Natural killer cell (primary cell): ENCODE measurements around the gene ENTPD8. TPM values are rescaled to one million over a fixed set of nuclear protein-coding genes. Genes with fewer than 3 reads are reported as not detected.
"Not testable (repeated sequence)": the region's sequence is repeated elsewhere in the genome, so short reads cannot be mapped to it uniquely, and the experiment has no call there.

Experiments
- ATAC-seq, 3 donors: fragments of 150-1000 bp in 2 of 3; fragments of 200-7000 bp in 1 of 3; cut with Tn5 transposase; 1 replicate in 1 of 3; 2 replicates in 2 of 3; pipeline ENCODE4 v1.10.0; 2021; ENCODE audit warnings: mild to moderate bottlenecking in 2 of 3, moderate library complexity in 2 of 3
- DNase-seq, 2 donors: peaks; one replicate each; pipeline versions ENCODE4 v3.0.0 to v3.0.0-alpha.2; 2013 to 2021; ENCODE audit warnings: mixed read lengths in 1 of 2
- H3K27ac ChIP-seq: one replicate; pipeline ENCODE4 v1.5.1; 2013; ENCODE audit warnings: mild to moderate bottlenecking, low read length
- H3K27me3 ChIP-seq: one replicate; pipeline ENCODE4 v1.6.1; 2013; ENCODE audit warnings: low read length; ENCODE audit not compliant: control insufficient read depth, insufficient read depth
- H3K36me3 ChIP-seq: one replicate; pipeline ENCODE4 v1.6.1; 2013; ENCODE audit warnings: low read length; ENCODE audit not compliant: control insufficient read depth, insufficient read depth
- H3K4me1 ChIP-seq: one replicate; pipeline ENCODE4 v1.6.1; 2013; ENCODE audit warnings: low read length; ENCODE audit not compliant: control insufficient read depth, insufficient read depth
- H3K4me3 ChIP-seq: one replicate; pipeline ENCODE4 v1.5.1; 2013; ENCODE audit warnings: low read length
- H3K9me3 ChIP-seq: one replicate; pipeline ENCODE4 v1.6.1; 2013; ENCODE audit warnings: low read length; ENCODE audit not compliant: control insufficient read depth, insufficient read depth
- H3K27ac Mint-ChIP-seq, 2 donors: one replicate each; pipeline ENCODE4 v1.8.0; 2022; ENCODE audit warnings: mild to moderate bottlenecking in 2 of 2, mixed read lengths in 2 of 2, moderate library complexity in 1 of 2
- H3K27me3 Mint-ChIP-seq, 2 donors: one replicate each; pipeline ENCODE4 v1.8.0; 2022; ENCODE audit warnings: low read depth in 2 of 2, mixed read lengths in 2 of 2
- H3K36me3 Mint-ChIP-seq: one replicate; pipeline ENCODE4 v1.8.0; 2022; ENCODE audit warnings: mixed read lengths
- H3K4me1 Mint-ChIP-seq, 2 donors: one replicate each; pipeline ENCODE4 v1.8.0; 2022; ENCODE audit warnings: mixed read lengths in 2 of 2
- H3K4me3 Mint-ChIP-seq: one replicate; pipeline ENCODE4 v1.8.0; 2022; ENCODE audit warnings: mild to moderate bottlenecking, moderate library complexity, mixed read lengths
- H3K9me3 Mint-ChIP-seq, 2 donors: one replicate each; pipeline ENCODE4 v1.8.0; 2022; ENCODE audit warnings: mixed read lengths in 2 of 2
- CTCF ChIP-seq: fragments of 200-600 bp; IDR thresholded peaks from one replicate; pipeline ENCODE4 v1.8.0; 2022; ENCODE audit warnings: antibody characterized with exemption
- WGBS: methylation state at CpG from one replicate; pipeline ENCODE4 v1.1.7; 2013; ENCODE audit warnings: missing lambda C conversion rate; ENCODE audit not compliant: insufficient coverage; 5-methylcytosine and 5-hydroxymethylcytosine counted together
- intact Hi-C: fragments of 100-400 bp; cut with micrococcal nuclease; formaldehyde crosslinking; loops from one replicate; pipeline ENCODE4 v1.14.2; 2022
- total RNA-seq, 4 donors: library from RNA; stranded (reverse); fragments of 120-200 nt in 1 of 4; gene quantifications; one replicate each; pipeline versions ENCODE4 v1.2.3 to v1.2.4, GENCODE V29; 2013 to 2022

ENTPD8 gene
- total RNA-seq, 3 donors from 2014 or later (not counting 1 experiment from before 2014, with no cell fraction given): not detected

GRCh38 chr9:137410891-137411249 lies 30.3 kb downstream of the ENTPD8 start:
- TF ChIP-seq CTCF: no peak
- H3K27me3 ChIP-seq: peaks cover 3% of the 10 kb centered on the region
- H3K36me3 ChIP-seq: no peaks in the 10 kb centered on the region
- Mint-ChIP-seq H3K4me1 (peaks cover 10 to 32% of the 10 kb centered on the region in 2 donors), H3K36me3 (no peaks in the 10 kb centered on the region), H3K9me3 (no peaks in the 10 kb centered on the region), H3K27ac (peak overlapping the region in 1 of 2 donors; percentile 78), H3K4me3 (peak overlapping the region; percentile 75), H3K27me3 (peaks cover 0 to 2% of the 10 kb centered on the region in 2 donors)
- no peak overlapping the region for H3K4me3 ChIP-seq
- DNase-seq: no peak
- no peaks in the 10 kb centered on the region for H3K9me3 ChIP-seq
- ATAC-seq: no peak
- H3K4me1 ChIP-seq: peaks cover 51% of the 10 kb centered on the region
- intact Hi-C loops: no loop called here
- whole genome bisulfite sequencing: 83% methylated on average over 15 of the region's 15 CpGs
- no peak overlapping the region for H3K27ac ChIP-seq

- H3K27me3 ChIP-seq, DNase-seq, H3K36me3 ChIP-seq, H3K9me3 ChIP-seq, H3K27ac ChIP-seq, H3K27me3 Mint-ChIP-seq, intact Hi-C loops, H3K4me3 ChIP-seq, H3K9me3 Mint-ChIP-seq, H3K36me3 Mint-ChIP-seq: not testable (repeated sequence)
- peaks cover 51% of the 10 kb centered on the region for H3K4me1 ChIP-seq
- peak overlapping the region in 1 of 2 donors; percentile 78 for H3K27ac Mint-ChIP-seq
- WGBS: 54% methylated on average over 18 of the region's 18 CpGs
- ATAC-seq: peak in 1 of 3 donors; percentile 15
- H3K4me1 Mint-ChIP-seq: peaks cover 10 to 37% of the 10 kb centered on the region in 2 donors
- peak overlapping the region; percentile 75 for H3K4me3 Mint-ChIP-seq
Observed at GRCh38 chr9:137410236-137410890, 30.8 kb downstream of the ENTPD8 start.

GRCh38 chr9:137409515-137409914 lies 31.6 kb downstream of the ENTPD8 start:
- Mint-ChIP-seq H3K4me1 (peaks cover 10 to 36% of the 10 kb centered on the region in 2 donors), H3K36me3 (no peaks in the 10 kb centered on the region), H3K27me3 (peaks cover 0 to 2% of the 10 kb centered on the region in 2 donors), H3K9me3 (no peaks in the 10 kb centered on the region), H3K27ac (no peak overlapping the region), H3K4me3 (peak overlapping the region; percentile 17)
- no peaks in the 10 kb centered on the region for H3K9me3 ChIP-seq
- H3K36me3 ChIP-seq: no peaks in the 10 kb centered on the region
- ATAC-seq: no peak
- H3K27ac ChIP-seq: no peak overlapping the region
- no peak overlapping the region for H3K4me3 ChIP-seq
- WGBS: 96% methylated on average over 11 of the region's 11 CpGs
- DNase-seq: no peak
- TF ChIP-seq CTCF: no peak
- peaks cover 51% of the 10 kb centered on the region for H3K4me1 ChIP-seq
- intact Hi-C loops: no loop called here
- H3K27me3 ChIP-seq: peaks cover 3% of the 10 kb centered on the region

- TF ChIP-seq CTCF: no peak
- no peak for ATAC-seq
- H3K36me3 Mint-ChIP-seq: no peaks in the 10 kb centered on the region
- 97% methylated on average over 24 of the region's 24 CpGs for WGBS
- peaks cover 10 to 31% of the 10 kb centered on the region in 2 donors for H3K4me1 Mint-ChIP-seq
- H3K27ac Mint-ChIP-seq: no peak overlapping the region
- H3K36me3 ChIP-seq: no peaks in the 10 kb centered on the region
- H3K4me1 ChIP-seq: peaks cover 51% of the 10 kb centered on the region
- peaks cover 0 to 2% of the 10 kb centered on the region in 2 donors for H3K27me3 Mint-ChIP-seq
- intact Hi-C loops: no loop called here
- peaks cover 3% of the 10 kb centered on the region for H3K27me3 ChIP-seq
- no peaks in the 10 kb centered on the region for H3K9me3 ChIP-seq
- no peak overlapping the region for H3K27ac ChIP-seq
- H3K9me3 Mint-ChIP-seq: no peaks in the 10 kb centered on the region
- no peak for DNase-seq
- H3K4me3 ChIP-seq: no peak overlapping the region
- H3K4me3 Mint-ChIP-seq: no peak overlapping the region
Observed at GRCh38 chr9:137408651-137409405, 32.3 kb downstream of the ENTPD8 start.
